Peyer's patch (tissue), 4 donors: ENCODE measurements around the gene TFCP2L1.

Experiments used
- POLR2A ChIP-seq, 2 donors: fragments of 450-650 bp; IDR thresholded peaks; one replicate each; pipeline ENCODE4 v1.5.1; 2017; ENCODE audit warnings: antibody characterized with exemption in 2 of 2, mild to moderate bottlenecking in 2 of 2, moderate library complexity in 2 of 2
- TF ChIP-seq, protein P1 (sequence below), 6 experiments: fragments of 450-650 bp in 4 of 6; fragments of 200-600 bp in 2 of 6; sonication (generic) in 1 of 6; IDR thresholded peaks; one replicate each; pipeline ENCODE4 v1.5.1; 2017 to 2019; ENCODE audit warnings: antibody characterized with exemption in 6 of 6, mild to moderate bottlenecking in 3 of 6, moderate library complexity in 1 of 6

DNA sequence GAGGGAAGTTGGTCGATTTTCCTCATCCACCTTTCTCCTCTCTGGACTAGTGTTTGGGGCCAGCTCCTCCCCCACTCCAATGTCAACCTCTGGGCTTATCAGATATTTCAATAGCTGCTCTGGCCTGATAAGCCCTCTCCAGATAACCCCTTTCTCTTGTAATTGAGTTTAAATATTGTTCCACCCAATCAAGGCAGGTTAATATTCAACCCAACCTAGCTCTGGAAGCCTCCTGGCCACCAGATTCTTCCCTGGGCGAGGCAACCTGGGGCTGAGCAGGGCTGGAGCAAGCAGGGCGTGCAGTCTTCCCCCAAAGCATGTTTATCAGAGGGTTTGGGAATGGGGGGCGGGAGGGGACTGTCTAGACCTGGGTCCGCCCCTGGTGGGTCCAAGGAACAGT lies 73.8 kb downstream of the TFCP2L1 start:
- TF ChIP-seq, protein P1, sequence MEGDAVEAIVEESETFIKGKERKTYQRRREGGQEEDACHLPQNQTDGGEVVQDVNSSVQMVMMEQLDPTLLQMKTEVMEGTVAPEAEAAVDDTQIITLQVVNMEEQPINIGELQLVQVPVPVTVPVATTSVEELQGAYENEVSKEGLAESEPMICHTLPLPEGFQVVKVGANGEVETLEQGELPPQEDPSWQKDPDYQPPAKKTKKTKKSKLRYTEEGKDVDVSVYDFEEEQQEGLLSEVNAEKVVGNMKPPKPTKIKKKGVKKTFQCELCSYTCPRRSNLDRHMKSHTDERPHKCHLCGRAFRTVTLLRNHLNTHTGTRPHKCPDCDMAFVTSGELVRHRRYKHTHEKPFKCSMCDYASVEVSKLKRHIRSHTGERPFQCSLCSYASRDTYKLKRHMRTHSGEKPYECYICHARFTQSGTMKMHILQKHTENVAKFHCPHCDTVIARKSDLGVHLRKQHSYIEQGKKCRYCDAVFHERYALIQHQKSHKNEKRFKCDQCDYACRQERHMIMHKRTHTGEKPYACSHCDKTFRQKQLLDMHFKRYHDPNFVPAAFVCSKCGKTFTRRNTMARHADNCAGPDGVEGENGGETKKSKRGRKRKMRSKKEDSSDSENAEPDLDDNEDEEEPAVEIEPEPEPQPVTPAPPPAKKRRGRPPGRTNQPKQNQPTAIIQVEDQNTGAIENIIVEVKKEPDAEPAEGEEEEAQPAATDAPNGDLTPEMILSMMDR (IDR thresholded peaks at IDR 0.05) = peak in 1 of 6 experiments; percentile 1
- TF ChIP-seq POLR2A (IDR thresholded peaks at IDR 0.05) = peak in 1 of 2 donors; percentile 26
